ENCODE results near the gene ABL1.
"Not testable (repeated sequence)": the region's sequence is repeated elsewhere in the genome, so short reads cannot be mapped to it uniquely, and the experiment has no call there.

Gene ABL1

GRCh38 chr9:130834371-130835336 is at the start of gene ABL1:
TSS of gene ABL1 (plus strand) at chr9:130835254. CDS start at chr9:130835447, 193 bp downstream.
- DNase-seq (ENCODE audit: extremely low read depth, low read depth), result peak; percentile 53
- TF ChIP-seq CTCF (IDR thresholded peaks at IDR 0.05; ENCODE audit: low read depth, low read length), result no peak

- no peak for TF ChIP-seq CTCF (IDR thresholded peaks at IDR 0.05; ENCODE audit: low read depth, low read length)
- DNase-seq (ENCODE audit: extremely low read depth, low read depth), result no peak
Observed at GRCh38 chr9:130785940-130786508, 49.0 kb upstream of the ABL1 start.

- DNase-seq (ENCODE audit: extremely low read depth, low read depth), result no peak
- TF ChIP-seq CTCF (IDR thresholded peaks at IDR 0.05; ENCODE audit: low read depth, low read length), result no peak
Observed at GRCh38 chr9:130786526-130786925, 48.5 kb upstream of the ABL1 start.

GRCh38 chr9:130789747-130790672 is 45.0 kb upstream of the ABL1 start:
- no peak for DNase-seq (ENCODE audit: extremely low read depth, low read depth)
- TF ChIP-seq CTCF (IDR thresholded peaks at IDR 0.05; ENCODE audit: low read depth, low read length), result no peak

GRCh38 chr9:130791303-130791894 is 43.7 kb upstream of the ABL1 start:
- DNase-seq (ENCODE audit: extremely low read depth, low read depth), result no peak
- TF ChIP-seq CTCF (IDR thresholded peaks at IDR 0.05; ENCODE audit: low read depth, low read length), result no peak

GRCh38 chr9:130793589-130793988 is 41.5 kb upstream of the ABL1 start:
- no peak for TF ChIP-seq CTCF (IDR thresholded peaks at IDR 0.05; ENCODE audit: low read depth, low read length)
- no peak for DNase-seq (ENCODE audit: extremely low read depth, low read depth)

- DNase-seq (ENCODE audit: extremely low read depth, low read depth), result not testable (repeated sequence)
Observed at GRCh38 chr9:130794021-130794420, 41.0 kb upstream of the ABL1 start.

GRCh38 chr9:130794423-130794822 is 40.6 kb upstream of the ABL1 start:
- DNase-seq (ENCODE audit: extremely low read depth, low read depth), result peak; percentile 84

All from AG09319 (cell line).